GM12891 (cell line): Measurements from ENCODE around the gene OR2T5.
"Not testable (repeated sequence)": the region's sequence is repeated elsewhere in the genome, so short reads cannot be mapped to it uniquely, and the experiment has no call there.

Source experiments
- PAX5 ChIP-seq: IDR thresholded peaks from 2 replicates; pipeline ENCODE4 v1.6.1; 2011; ENCODE audit warnings: low read length, moderate library complexity, mild to moderate bottlenecking; ENCODE audit not compliant: insufficient read depth, severe bottlenecking
- POLR2A ChIP-seq: IDR thresholded peaks from 2 replicates; pipeline ENCODE4 v1.6.1; 2011; ENCODE audit warnings: low read depth, low read length, control low read depth
- POLR2AphosphoS5 ChIP-seq: IDR thresholded peaks from 2 replicates; pipeline ENCODE4 v1.6.1; 2011; ENCODE audit warnings: low read depth, low read length, control low read depth
- TAF1 ChIP-seq: IDR thresholded peaks from 2 replicates; pipeline ENCODE4 v1.6.1; 2011; ENCODE audit warnings: low read depth, low read length, control low read depth

GRCh38 chr1:248445399-248445798, 43.0 kb upstream of the OR2T5 start, which contains the start of gene OR2T2:
- TF ChIP-seq POLR2A, POLR2AphosphoS5, TAF1, PAX5: not testable (repeated sequence)
